Measurements from ENCODE around the gene SLC6A9.

SLC6A9 gene

DNA sequence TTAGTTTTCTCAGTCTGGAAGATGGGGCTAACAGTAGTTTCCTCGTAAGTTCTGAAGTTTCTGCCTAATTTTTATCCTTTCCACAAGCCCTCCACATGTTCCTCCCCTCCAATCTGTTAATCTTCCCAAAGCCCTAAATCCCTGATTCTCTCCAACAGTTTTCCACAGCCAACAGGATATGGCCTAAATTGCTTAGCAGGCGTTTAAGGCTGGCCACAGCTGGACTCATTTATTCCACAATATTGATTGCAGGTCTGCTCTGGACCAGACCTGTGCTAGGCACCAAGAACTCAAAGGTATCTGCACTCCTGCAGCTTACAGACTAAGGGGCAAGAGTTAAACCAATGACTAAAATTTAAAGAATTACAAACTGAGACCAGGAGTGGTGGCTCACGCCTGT is 3.9 kb downstream of the SLC6A9 start:
- TF ChIP-seq EGR1 (IDR thresholded peaks at IDR 0.05) = no peak
- no peak for TF ChIP-seq CREB1 (IDR thresholded peaks at IDR 0.05; ENCODE audit: low read depth)
- TF ChIP-seq ZBTB7A (IDR thresholded peaks at IDR 0.05; ENCODE audit: low read depth) = no peak
- TF ChIP-seq, protein P1, sequence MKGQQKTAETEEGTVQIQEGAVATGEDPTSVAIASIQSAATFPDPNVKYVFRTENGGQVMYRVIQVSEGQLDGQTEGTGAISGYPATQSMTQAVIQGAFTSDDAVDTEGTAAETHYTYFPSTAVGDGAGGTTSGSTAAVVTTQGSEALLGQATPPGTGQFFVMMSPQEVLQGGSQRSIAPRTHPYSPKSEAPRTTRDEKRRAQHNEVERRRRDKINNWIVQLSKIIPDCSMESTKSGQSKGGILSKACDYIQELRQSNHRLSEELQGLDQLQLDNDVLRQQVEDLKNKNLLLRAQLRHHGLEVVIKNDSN (IDR thresholded peaks at IDR 0.05) = no peak
- no peak for TF ChIP-seq CEBPB (IDR thresholded peaks at IDR 0.05)
- no peak for TF ChIP-seq TCF12 (IDR thresholded peaks at IDR 0.05; ENCODE audit: low read depth)
- TF ChIP-seq EP300 (IDR thresholded peaks at IDR 0.05; ENCODE audit: borderline replicate concordance) = no peak
- TF ChIP-seq, protein P2, sequence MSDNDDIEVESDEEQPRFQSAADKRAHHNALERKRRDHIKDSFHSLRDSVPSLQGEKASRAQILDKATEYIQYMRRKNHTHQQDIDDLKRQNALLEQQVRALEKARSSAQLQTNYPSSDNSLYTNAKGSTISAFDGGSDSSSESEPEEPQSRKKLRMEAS (IDR thresholded peaks at IDR 0.05) = no peak
- no peak for TF ChIP-seq RAD21 (IDR thresholded peaks at IDR 0.05; ENCODE audit: low read depth)
- no peak for TF ChIP-seq FOXM1 (IDR thresholded peaks at IDR 0.05; ENCODE audit: borderline replicate concordance, low read depth)
- no peak for TF ChIP-seq YY1 (IDR thresholded peaks at IDR 0.05; ENCODE audit: low read depth)
- no peak for TF ChIP-seq TAF1 (IDR thresholded peaks at IDR 0.05; ENCODE audit: low read depth)
- TF ChIP-seq TEAD4 (IDR thresholded peaks at IDR 0.05) = no peak
- TF ChIP-seq NFIC (IDR thresholded peaks at IDR 0.05) = no peak

DNA sequence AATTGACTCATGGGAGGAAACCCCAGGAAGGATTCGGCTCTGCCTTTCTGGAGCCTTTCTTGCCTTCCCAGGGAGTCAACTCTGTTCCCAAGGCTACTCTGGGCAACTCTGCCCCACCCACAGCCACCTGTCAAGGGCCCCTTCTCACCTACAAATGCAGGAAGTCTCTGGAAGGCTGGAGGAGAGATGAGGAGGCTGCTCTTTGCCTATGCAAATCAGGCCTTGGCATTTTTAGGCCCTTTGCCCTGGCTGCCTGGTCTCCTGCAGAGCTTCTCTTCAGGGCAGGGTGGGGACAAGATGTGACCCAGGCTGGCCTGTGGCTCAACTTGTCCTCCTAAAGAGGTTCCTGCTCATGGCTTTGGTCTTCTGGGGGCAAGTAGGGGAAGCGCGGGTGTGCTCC is 5.4 kb downstream of the SLC6A9 start:
- TF ChIP-seq TAF1 (IDR thresholded peaks at IDR 0.05; ENCODE audit: low read depth) = no peak
- TF ChIP-seq EP300 (IDR thresholded peaks at IDR 0.05; ENCODE audit: borderline replicate concordance) = no peak
- TF ChIP-seq, protein P2 (IDR thresholded peaks at IDR 0.05) = no peak
- no peak for TF ChIP-seq YY1 (IDR thresholded peaks at IDR 0.05; ENCODE audit: low read depth)
- no peak for TF ChIP-seq NFIC (IDR thresholded peaks at IDR 0.05)
- TF ChIP-seq EGR1 (IDR thresholded peaks at IDR 0.05) = no peak
- no peak for TF ChIP-seq FOXM1 (IDR thresholded peaks at IDR 0.05; ENCODE audit: borderline replicate concordance, low read depth)
- TF ChIP-seq, protein P3, sequence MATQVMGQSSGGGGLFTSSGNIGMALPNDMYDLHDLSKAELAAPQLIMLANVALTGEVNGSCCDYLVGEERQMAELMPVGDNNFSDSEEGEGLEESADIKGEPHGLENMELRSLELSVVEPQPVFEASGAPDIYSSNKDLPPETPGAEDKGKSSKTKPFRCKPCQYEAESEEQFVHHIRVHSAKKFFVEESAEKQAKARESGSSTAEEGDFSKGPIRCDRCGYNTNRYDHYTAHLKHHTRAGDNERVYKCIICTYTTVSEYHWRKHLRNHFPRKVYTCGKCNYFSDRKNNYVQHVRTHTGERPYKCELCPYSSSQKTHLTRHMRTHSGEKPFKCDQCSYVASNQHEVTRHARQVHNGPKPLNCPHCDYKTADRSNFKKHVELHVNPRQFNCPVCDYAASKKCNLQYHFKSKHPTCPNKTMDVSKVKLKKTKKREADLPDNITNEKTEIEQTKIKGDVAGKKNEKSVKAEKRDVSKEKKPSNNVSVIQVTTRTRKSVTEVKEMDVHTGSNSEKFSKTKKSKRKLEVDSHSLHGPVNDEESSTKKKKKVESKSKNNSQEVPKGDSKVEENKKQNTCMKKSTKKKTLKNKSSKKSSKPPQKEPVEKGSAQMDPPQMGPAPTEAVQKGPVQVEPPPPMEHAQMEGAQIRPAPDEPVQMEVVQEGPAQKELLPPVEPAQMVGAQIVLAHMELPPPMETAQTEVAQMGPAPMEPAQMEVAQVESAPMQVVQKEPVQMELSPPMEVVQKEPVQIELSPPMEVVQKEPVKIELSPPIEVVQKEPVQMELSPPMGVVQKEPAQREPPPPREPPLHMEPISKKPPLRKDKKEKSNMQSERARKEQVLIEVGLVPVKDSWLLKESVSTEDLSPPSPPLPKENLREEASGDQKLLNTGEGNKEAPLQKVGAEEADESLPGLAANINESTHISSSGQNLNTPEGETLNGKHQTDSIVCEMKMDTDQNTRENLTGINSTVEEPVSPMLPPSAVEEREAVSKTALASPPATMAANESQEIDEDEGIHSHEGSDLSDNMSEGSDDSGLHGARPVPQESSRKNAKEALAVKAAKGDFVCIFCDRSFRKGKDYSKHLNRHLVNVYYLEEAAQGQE (IDR thresholded peaks at IDR 0.05; ENCODE audit: low read depth) = no peak
- no peak for TF ChIP-seq CEBPB (IDR thresholded peaks at IDR 0.05)
- no peak for TF ChIP-seq TEAD4 (IDR thresholded peaks at IDR 0.05)
- no peak for TF ChIP-seq TCF12 (IDR thresholded peaks at IDR 0.05; ENCODE audit: low read depth)
- TF ChIP-seq ZBTB7A (IDR thresholded peaks at IDR 0.05; ENCODE audit: low read depth) = no peak
- TF ChIP-seq RAD21 (IDR thresholded peaks at IDR 0.05; ENCODE audit: low read depth) = no peak
- TF ChIP-seq CREB1 (IDR thresholded peaks at IDR 0.05; ENCODE audit: low read depth) = no peak

DNA sequence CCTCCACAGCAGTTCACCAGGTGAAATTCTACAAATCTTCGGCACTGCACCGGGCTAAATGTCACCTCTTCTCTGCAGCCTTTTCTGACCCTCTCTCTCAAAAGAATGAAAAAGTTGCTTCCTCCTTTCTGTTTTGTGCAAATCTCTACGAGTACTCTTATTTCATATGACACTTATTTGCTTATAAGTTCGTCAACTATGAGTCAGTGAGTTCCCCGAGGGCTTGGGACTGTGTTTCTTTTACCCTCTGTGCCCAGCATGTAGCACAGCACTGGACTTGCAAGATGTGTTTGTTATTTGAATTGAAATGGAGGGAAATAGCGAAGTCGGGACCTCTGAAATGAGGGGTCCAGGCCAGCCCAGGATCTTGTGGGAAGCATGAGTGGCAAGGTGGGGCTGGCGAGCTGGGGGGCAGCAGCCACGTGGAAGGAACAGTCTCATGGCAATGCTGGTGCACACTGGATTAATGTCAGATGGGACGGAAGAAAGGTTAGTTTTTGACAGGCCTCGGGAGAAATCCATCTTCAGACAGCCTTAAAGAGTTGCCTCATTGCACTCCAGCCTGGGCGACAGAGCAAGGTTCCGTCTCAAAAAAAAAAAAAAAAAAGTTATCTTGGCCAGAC is 6.2 kb downstream of the SLC6A9 start:
- no peak for TF ChIP-seq CREB1 (IDR thresholded peaks at IDR 0.05; ENCODE audit: low read depth)
- TF ChIP-seq, protein P3 (IDR thresholded peaks at IDR 0.05; ENCODE audit: low read depth) = no peak
- TF ChIP-seq, protein P1 (IDR thresholded peaks at IDR 0.05) = no peak
- TF ChIP-seq CEBPB (IDR thresholded peaks at IDR 0.05) = no peak
- TF ChIP-seq, protein P2 (IDR thresholded peaks at IDR 0.05) = no peak
- no peak for TF ChIP-seq FOXM1 (IDR thresholded peaks at IDR 0.05; ENCODE audit: borderline replicate concordance, low read depth)
- TF ChIP-seq EGR1 (IDR thresholded peaks at IDR 0.05) = no peak
- no peak for TF ChIP-seq TEAD4 (IDR thresholded peaks at IDR 0.05)
- TF ChIP-seq TAF1 (IDR thresholded peaks at IDR 0.05; ENCODE audit: low read depth) = no peak
- TF ChIP-seq YY1 (IDR thresholded peaks at IDR 0.05; ENCODE audit: low read depth) = no peak
- no peak for TF ChIP-seq NFIC (IDR thresholded peaks at IDR 0.05)
- TF ChIP-seq ZBTB7A (IDR thresholded peaks at IDR 0.05; ENCODE audit: low read depth) = no peak

DNA sequence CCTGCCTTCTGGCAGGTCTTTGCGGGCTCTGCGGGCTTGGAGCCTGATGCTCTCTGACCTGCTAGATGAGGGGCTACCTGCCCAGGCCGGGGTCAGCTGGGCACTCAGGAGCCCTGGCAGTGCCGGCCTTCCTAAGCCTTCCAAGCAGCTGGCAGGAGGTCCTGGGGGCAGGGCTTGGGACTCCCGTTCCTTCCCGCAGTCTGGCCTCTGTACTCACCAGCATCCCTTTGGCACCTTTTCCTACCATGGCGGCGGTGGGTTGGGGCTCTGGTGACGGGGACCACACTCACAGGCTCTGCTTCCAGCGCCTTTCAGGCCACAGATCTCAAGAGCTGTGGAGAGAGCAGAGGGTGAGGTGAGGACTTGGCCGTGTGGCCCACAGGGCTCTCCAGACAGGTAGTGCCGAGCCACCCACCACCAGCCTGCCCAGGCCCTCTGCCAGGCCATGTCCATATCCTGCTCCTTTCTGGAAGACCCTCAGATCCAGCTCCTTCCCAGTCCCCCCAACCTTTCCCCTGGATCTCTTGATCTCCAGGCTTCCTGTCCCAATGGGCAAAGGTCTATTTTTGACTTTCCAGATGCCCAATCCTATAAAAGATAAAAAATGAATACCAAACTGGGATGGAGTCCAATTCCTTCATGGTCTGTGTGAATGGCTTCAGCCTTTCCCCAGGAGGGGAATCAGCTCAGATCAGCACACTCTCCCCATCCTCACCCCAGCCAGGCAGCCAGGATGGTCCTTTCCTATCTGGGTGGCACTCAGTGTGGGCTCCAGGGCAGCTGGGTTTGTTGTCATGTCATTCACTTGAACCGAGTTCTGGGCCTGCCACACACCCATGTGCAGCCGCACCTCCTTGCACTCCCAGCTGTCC is 7.0 kb downstream of the SLC6A9 start:
- TF ChIP-seq CREB1 (IDR thresholded peaks at IDR 0.05; ENCODE audit: low read depth) (no peak), YY1 (IDR thresholded peaks at IDR 0.05; ENCODE audit: low read depth) (no peak), TEAD4 (IDR thresholded peaks at IDR 0.05) (no peak), ZBTB7A (IDR thresholded peaks at IDR 0.05; ENCODE audit: low read depth) (no peak), CEBPB (IDR thresholded peaks at IDR 0.05) (no peak), NFIC (IDR thresholded peaks at IDR 0.05) (no peak), EP300 (IDR thresholded peaks at IDR 0.05; ENCODE audit: borderline replicate concordance) (no peak)
- TF ChIP-seq, protein P1 (IDR thresholded peaks at IDR 0.05) = no peak
